Natural killer cell (primary cell): ENCODE results near the gene POMT2. TPM values are rescaled to one million over a fixed set of nuclear protein-coding genes. Genes with fewer than 3 reads are reported as not detected.
"Not testable (repeated sequence)": the region's sequence is repeated elsewhere in the genome, so short reads cannot be mapped to it uniquely, and the experiment has no call there.

Experiments
- ATAC-seq, 3 donors: fragments of 150-1000 bp in 2 of 3; fragments of 200-7000 bp in 1 of 3; cut with Tn5 transposase; 1 replicate in 1 of 3; 2 replicates in 2 of 3; pipeline ENCODE4 v1.10.0; 2021; ENCODE audit warnings: mild to moderate bottlenecking in 2 of 3, moderate library complexity in 2 of 3
- DNase-seq, 2 donors: peaks; one replicate each; pipeline versions ENCODE4 v3.0.0 to v3.0.0-alpha.2; 2013 to 2021; ENCODE audit warnings: mixed read lengths in 1 of 2
- H3K27ac ChIP-seq: one replicate; pipeline ENCODE4 v1.5.1; 2013; ENCODE audit warnings: mild to moderate bottlenecking, low read length
- H3K27me3 ChIP-seq: one replicate; pipeline ENCODE4 v1.6.1; 2013; ENCODE audit warnings: low read length; ENCODE audit not compliant: control insufficient read depth, insufficient read depth
- H3K36me3 ChIP-seq: one replicate; pipeline ENCODE4 v1.6.1; 2013; ENCODE audit warnings: low read length; ENCODE audit not compliant: control insufficient read depth, insufficient read depth
- H3K4me1 ChIP-seq: one replicate; pipeline ENCODE4 v1.6.1; 2013; ENCODE audit warnings: low read length; ENCODE audit not compliant: control insufficient read depth, insufficient read depth
- H3K4me3 ChIP-seq: one replicate; pipeline ENCODE4 v1.5.1; 2013; ENCODE audit warnings: low read length
- H3K9me3 ChIP-seq: one replicate; pipeline ENCODE4 v1.6.1; 2013; ENCODE audit warnings: low read length; ENCODE audit not compliant: control insufficient read depth, insufficient read depth
- H3K27ac Mint-ChIP-seq, 2 donors: one replicate each; pipeline ENCODE4 v1.8.0; 2022; ENCODE audit warnings: mild to moderate bottlenecking in 2 of 2, mixed read lengths in 2 of 2, moderate library complexity in 1 of 2
- H3K27me3 Mint-ChIP-seq, 2 donors: one replicate each; pipeline ENCODE4 v1.8.0; 2022; ENCODE audit warnings: low read depth in 2 of 2, mixed read lengths in 2 of 2
- H3K36me3 Mint-ChIP-seq: one replicate; pipeline ENCODE4 v1.8.0; 2022; ENCODE audit warnings: mixed read lengths
- H3K4me1 Mint-ChIP-seq, 2 donors: one replicate each; pipeline ENCODE4 v1.8.0; 2022; ENCODE audit warnings: mixed read lengths in 2 of 2
- H3K4me3 Mint-ChIP-seq: one replicate; pipeline ENCODE4 v1.8.0; 2022; ENCODE audit warnings: mild to moderate bottlenecking, moderate library complexity, mixed read lengths
- H3K9me3 Mint-ChIP-seq, 2 donors: one replicate each; pipeline ENCODE4 v1.8.0; 2022; ENCODE audit warnings: mixed read lengths in 2 of 2
- WGBS: methylation state at CpG from one replicate; pipeline ENCODE4 v1.1.7; 2013; ENCODE audit warnings: missing lambda C conversion rate; ENCODE audit not compliant: insufficient coverage; 5-methylcytosine and 5-hydroxymethylcytosine counted together
- intact Hi-C: fragments of 100-400 bp; cut with micrococcal nuclease; formaldehyde crosslinking; loops from one replicate; pipeline ENCODE4 v1.14.2; 2022
- total RNA-seq, 4 donors: library from RNA; stranded (reverse); fragments of 120-200 nt in 1 of 4; gene quantifications; one replicate each; pipeline versions ENCODE4 v1.2.3 to v1.2.4, GENCODE V29; 2013 to 2022
- TF ChIP-seq, protein P1 (sequence below): fragments of 200-600 bp; IDR thresholded peaks from one replicate; pipeline ENCODE4 v1.8.0; 2022; ENCODE audit warnings: antibody characterized with exemption

Gene POMT2
- total RNA-seq, 3 donors from 2014 or later (not counting 1 experiment from before 2014, with no cell fraction given): 6.7 to 10.9 (median 8.6) TPM

- intact Hi-C loops: no loop called here
- DNase-seq (no peak), ATAC-seq (no peak)
- Mint-ChIP-seq H3K27me3 (no peaks in the 10 kb centered on the region), H3K4me1 (no peaks in the 10 kb centered on the region), H3K27ac (no peak overlapping the region), H3K4me3 (no peak overlapping the region), H3K36me3 (no peaks in the 10 kb centered on the region), H3K9me3 (no peaks in the 10 kb centered on the region)
- no peaks in the 10 kb centered on the region for H3K4me1 ChIP-seq
- H3K36me3 ChIP-seq: peaks cover 4% of the 10 kb centered on the region
- H3K27me3 ChIP-seq: no peaks in the 10 kb centered on the region
- H3K9me3 ChIP-seq: no peaks in the 10 kb centered on the region
- no peak overlapping the region for H3K4me3 ChIP-seq
- TF ChIP-seq, protein P1, sequence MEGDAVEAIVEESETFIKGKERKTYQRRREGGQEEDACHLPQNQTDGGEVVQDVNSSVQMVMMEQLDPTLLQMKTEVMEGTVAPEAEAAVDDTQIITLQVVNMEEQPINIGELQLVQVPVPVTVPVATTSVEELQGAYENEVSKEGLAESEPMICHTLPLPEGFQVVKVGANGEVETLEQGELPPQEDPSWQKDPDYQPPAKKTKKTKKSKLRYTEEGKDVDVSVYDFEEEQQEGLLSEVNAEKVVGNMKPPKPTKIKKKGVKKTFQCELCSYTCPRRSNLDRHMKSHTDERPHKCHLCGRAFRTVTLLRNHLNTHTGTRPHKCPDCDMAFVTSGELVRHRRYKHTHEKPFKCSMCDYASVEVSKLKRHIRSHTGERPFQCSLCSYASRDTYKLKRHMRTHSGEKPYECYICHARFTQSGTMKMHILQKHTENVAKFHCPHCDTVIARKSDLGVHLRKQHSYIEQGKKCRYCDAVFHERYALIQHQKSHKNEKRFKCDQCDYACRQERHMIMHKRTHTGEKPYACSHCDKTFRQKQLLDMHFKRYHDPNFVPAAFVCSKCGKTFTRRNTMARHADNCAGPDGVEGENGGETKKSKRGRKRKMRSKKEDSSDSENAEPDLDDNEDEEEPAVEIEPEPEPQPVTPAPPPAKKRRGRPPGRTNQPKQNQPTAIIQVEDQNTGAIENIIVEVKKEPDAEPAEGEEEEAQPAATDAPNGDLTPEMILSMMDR: no peak
- H3K27ac ChIP-seq: no peak overlapping the region
- 94% methylated on average over 6 of the region's 6 CpGs for WGBS
Observed at GRCh38 chr14:77281852-77282410, 38.8 kb downstream of the POMT2 start.

DNA sequence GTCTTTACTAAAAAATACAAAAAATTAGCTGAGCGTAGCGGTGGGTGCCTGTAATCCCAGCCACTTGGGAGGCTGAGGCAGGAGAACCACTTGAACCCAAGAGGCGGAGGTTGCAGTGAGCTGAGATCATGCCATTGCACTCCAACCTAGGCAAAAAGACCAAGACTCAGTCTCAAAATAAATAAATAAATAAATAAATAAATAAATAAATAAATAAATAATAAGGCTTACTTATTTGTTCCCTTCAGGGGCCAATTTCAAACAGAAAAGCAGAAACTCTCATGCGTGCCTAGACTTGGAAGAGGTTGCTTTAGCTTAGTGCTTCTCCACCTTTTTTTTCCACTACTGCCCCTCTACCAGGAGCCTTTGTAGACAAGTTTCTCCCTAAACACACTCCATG, 39.8 kb downstream of the POMT2 start:
- H3K27ac ChIP-seq, H3K4me1 Mint-ChIP-seq, H3K27me3 ChIP-seq, H3K9me3 ChIP-seq, H3K4me3 Mint-ChIP-seq, H3K36me3 ChIP-seq, ATAC-seq, intact Hi-C loops, H3K27ac Mint-ChIP-seq, H3K9me3 Mint-ChIP-seq, H3K36me3 Mint-ChIP-seq, H3K27me3 Mint-ChIP-seq, DNase-seq, H3K4me1 ChIP-seq, H3K4me3 ChIP-seq: not testable (repeated sequence)
- 99% methylated on average over 4 of the region's 4 CpGs for whole genome bisulfite sequencing

DNA sequence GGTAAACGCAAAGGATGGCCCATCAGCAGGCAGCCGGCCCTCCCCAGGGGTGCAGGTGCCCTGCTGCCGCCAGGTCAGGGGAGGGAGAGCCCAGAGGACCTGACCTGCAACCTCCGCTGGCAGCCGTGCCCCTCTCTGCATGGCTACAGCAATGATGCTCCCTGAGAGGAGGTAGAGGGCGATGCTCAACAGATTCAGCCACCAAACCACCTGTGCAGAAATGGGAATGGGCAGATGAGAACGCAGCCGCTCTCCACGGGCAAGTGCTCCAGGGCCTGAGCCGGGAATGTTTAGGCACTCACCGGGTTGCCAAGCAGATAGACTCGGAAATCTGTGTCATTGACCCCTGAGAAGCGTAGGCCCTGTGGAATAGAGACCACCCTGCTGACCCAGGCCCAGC, 41.0 kb downstream of the POMT2 start:
- ATAC-seq (no peak), DNase-seq (no peak)
- H3K27ac Mint-ChIP-seq: no peak overlapping the region
- Histone ChIP-seq H3K27me3 (no peaks in the 10 kb centered on the region), H3K9me3 (no peaks in the 10 kb centered on the region), H3K4me3 (no peak overlapping the region), H3K27ac (no peak overlapping the region), H3K4me1 (no peaks in the 10 kb centered on the region), H3K36me3 (peaks cover 4% of the 10 kb centered on the region)
- H3K27me3 Mint-ChIP-seq: no peaks in the 10 kb centered on the region
- TF ChIP-seq, protein P1: no peak
- H3K4me1 Mint-ChIP-seq: no peaks in the 10 kb centered on the region
- H3K36me3 Mint-ChIP-seq: no peaks in the 10 kb centered on the region
- no peak overlapping the region for H3K4me3 Mint-ChIP-seq
- H3K9me3 Mint-ChIP-seq: no peaks in the 10 kb centered on the region
- 95% methylated on average over 13 of the region's 13 CpGs for WGBS
- intact Hi-C loops: no loop called here

GRCh38 chr14:77278461-77279230, 42.0 kb downstream of the POMT2 start:
- H3K27me3 ChIP-seq: no peaks in the 10 kb centered on the region
- no peaks in the 10 kb centered on the region for H3K36me3 Mint-ChIP-seq
- ATAC-seq (no peak), DNase-seq (no peak)
- TF ChIP-seq, protein P1: no peak
- H3K27ac Mint-ChIP-seq: no peak overlapping the region
- peaks cover 2% of the 10 kb centered on the region for H3K36me3 ChIP-seq
- peaks cover 0 to under 1% of the 10 kb centered on the region in 2 donors for H3K27me3 Mint-ChIP-seq
- H3K4me1 ChIP-seq: no peaks in the 10 kb centered on the region
- no peak overlapping the region for H3K4me3 ChIP-seq
- H3K9me3 Mint-ChIP-seq: no peaks in the 10 kb centered on the region
- WGBS: 93% methylated on average over 14 of the region's 14 CpGs
- H3K9me3 ChIP-seq: no peaks in the 10 kb centered on the region
- no peak overlapping the region for H3K27ac ChIP-seq
- intact Hi-C loops: no loop called here
- no peak overlapping the region for H3K4me3 Mint-ChIP-seq
- H3K4me1 Mint-ChIP-seq: no peaks in the 10 kb centered on the region
